ENCODE results near the gene JADE3. TPM values are rescaled to one million over a fixed set of nuclear protein-coding genes. Genes with fewer than 3 reads are reported as not detected.

The JADE3 gene
- total RNA-seq (ENCODE audit: low replicate concordance): 17.0 and 21.1 TPM in 2 replicates
- long read RNA-seq, full-length matches to known transcripts: 1 of 6 reads
- long read RNA-seq, partial matches to known transcripts: 1 of 6 reads
- long read RNA-seq, other reads (novel, unspliced or antisense): 4 of 6 reads

DNA sequence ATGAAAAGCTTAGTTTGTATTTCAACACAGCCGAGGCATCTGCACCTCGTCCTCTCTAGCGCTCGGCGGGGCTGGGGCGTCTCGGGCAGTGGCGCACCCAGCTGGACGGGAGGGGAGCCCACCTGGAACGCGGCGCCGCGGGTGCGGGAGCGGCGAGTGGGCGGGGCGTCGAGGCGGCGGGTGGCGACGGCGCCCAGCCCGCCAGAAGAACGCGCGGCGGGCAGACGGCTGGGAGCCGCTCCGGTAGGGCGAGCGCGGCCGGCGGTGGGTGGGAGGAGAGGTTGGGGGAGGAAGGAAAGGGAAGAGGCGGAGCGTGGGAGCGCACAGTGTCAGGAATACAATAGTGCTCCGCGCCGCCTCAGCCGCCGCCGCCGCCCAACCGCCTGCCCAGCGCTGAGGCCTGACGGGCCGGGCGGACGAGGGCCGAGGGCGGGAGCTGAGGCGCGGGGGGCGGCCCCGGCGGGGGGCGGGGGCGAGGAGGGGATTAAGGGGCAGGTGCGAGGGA lies at the start of gene JADE3:
TSS of gene JADE3 (plus strand) at position 324 of the 505 bp plus-strand sequence. CDS start 72,474 bp downstream, outside the sequence.
- no peaks in the 10 kb centered on the region for H3K9me3 Mint-ChIP-seq
- H3K27ac Mint-ChIP-seq: peak within 1 kb of the TSS; percentile 93

GRCh38 chrX:46863072-46863471 lies 49.1 kb upstream of the JADE3 start:
- peaks cover 15% of the 10 kb centered on the region for H3K36me3 Mint-ChIP-seq
- TF ChIP-seq, protein P1, sequence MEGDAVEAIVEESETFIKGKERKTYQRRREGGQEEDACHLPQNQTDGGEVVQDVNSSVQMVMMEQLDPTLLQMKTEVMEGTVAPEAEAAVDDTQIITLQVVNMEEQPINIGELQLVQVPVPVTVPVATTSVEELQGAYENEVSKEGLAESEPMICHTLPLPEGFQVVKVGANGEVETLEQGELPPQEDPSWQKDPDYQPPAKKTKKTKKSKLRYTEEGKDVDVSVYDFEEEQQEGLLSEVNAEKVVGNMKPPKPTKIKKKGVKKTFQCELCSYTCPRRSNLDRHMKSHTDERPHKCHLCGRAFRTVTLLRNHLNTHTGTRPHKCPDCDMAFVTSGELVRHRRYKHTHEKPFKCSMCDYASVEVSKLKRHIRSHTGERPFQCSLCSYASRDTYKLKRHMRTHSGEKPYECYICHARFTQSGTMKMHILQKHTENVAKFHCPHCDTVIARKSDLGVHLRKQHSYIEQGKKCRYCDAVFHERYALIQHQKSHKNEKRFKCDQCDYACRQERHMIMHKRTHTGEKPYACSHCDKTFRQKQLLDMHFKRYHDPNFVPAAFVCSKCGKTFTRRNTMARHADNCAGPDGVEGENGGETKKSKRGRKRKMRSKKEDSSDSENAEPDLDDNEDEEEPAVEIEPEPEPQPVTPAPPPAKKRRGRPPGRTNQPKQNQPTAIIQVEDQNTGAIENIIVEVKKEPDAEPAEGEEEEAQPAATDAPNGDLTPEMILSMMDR (conservative IDR thresholded peaks at IDR 0.05): no peak
- no peak overlapping the region for H3K27ac Mint-ChIP-seq
- no peak overlapping the region for H3K4me3 Mint-ChIP-seq
- no peak for DNase-seq (ENCODE audit: extremely low spot score, unreplicated experiment)
- H3K27me3 Mint-ChIP-seq: no peaks in the 10 kb centered on the region
- no peaks in the 10 kb centered on the region for H3K4me1 Mint-ChIP-seq (ENCODE audit: unreplicated experiment)
- H3K9me3 Mint-ChIP-seq: no peaks in the 10 kb centered on the region

More for the DNA sequence above, at the start of gene JADE3:
- no peaks in the 10 kb centered on the region for H3K27me3 Mint-ChIP-seq
- TF ChIP-seq, protein P1 (conservative IDR thresholded peaks at IDR 0.05): no peak
- no peaks in the 10 kb centered on the region for H3K36me3 Mint-ChIP-seq
- H3K4me1 Mint-ChIP-seq (ENCODE audit: unreplicated experiment): no peaks in the 10 kb centered on the region
- H3K4me3 Mint-ChIP-seq: peak within 1 kb of the TSS; percentile 95
- peak; percentile 78 for DNase-seq (ENCODE audit: extremely low spot score, unreplicated experiment)

DNA sequence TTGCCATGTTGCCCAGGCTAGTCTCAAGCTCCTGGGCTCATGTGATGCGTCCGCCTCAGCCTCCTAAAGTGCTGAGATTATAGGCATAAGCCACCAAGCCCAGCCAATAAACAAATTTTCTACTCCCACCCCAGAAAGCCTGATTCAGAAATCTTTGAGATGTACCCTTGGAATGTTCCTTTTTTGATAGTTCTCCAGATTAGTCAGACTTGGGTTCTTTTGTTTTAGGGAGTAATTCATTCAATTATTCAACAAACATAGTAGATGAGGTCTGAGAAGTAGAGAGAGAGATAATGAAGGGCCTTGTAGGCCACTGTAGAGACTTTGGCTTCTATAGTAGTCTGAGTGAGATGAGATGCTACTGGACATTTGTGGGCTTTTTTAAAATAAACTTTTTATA lies 47.6 kb upstream of the JADE3 start:
- Mint-ChIP-seq H3K4me1 (ENCODE audit: unreplicated experiment) (no peaks in the 10 kb centered on the region), H3K9me3 (no peaks in the 10 kb centered on the region), H3K27ac (no peak overlapping the region), H3K36me3 (peaks cover 15% of the 10 kb centered on the region), H3K4me3 (no peak overlapping the region), H3K27me3 (no peaks in the 10 kb centered on the region)
- TF ChIP-seq, protein P1 (conservative IDR thresholded peaks at IDR 0.05): no peak
- DNase-seq (ENCODE audit: extremely low spot score, unreplicated experiment): no peak

- H3K27me3 Mint-ChIP-seq: no peaks in the 10 kb centered on the region
- no peak overlapping the region for H3K27ac Mint-ChIP-seq
- TF ChIP-seq, protein P1 (conservative IDR thresholded peaks at IDR 0.05): no peak
- DNase-seq (ENCODE audit: extremely low spot score, unreplicated experiment): no peak
- H3K9me3 Mint-ChIP-seq: no peaks in the 10 kb centered on the region
- H3K4me3 Mint-ChIP-seq: no peak overlapping the region
- no peaks in the 10 kb centered on the region for H3K4me1 Mint-ChIP-seq (ENCODE audit: unreplicated experiment)
- peaks cover 15% of the 10 kb centered on the region for H3K36me3 Mint-ChIP-seq
Measured at GRCh38 chrX:46865281-46865680, 46.9 kb upstream of the JADE3 start.

GRCh38 chrX:46866726-46867125 lies 45.5 kb upstream of the JADE3 start:
- Mint-ChIP-seq H3K4me1 (ENCODE audit: unreplicated experiment) (no peaks in the 10 kb centered on the region), H3K36me3 (peaks cover 15% of the 10 kb centered on the region), H3K27me3 (no peaks in the 10 kb centered on the region), H3K9me3 (no peaks in the 10 kb centered on the region), H3K27ac (no peak overlapping the region), H3K4me3 (no peak overlapping the region)
- TF ChIP-seq, protein P1 (conservative IDR thresholded peaks at IDR 0.05): no peak
- no peak for DNase-seq (ENCODE audit: extremely low spot score, unreplicated experiment)
